OCI-M1 (cell line): ENCODE measurements around the gene PI3.

Experiments used
- DNase-seq: peaks from one replicate; lab custom pipeline; 2025; lab: John Stamatoyannopoulos, UW

The PI3 gene

DNA sequence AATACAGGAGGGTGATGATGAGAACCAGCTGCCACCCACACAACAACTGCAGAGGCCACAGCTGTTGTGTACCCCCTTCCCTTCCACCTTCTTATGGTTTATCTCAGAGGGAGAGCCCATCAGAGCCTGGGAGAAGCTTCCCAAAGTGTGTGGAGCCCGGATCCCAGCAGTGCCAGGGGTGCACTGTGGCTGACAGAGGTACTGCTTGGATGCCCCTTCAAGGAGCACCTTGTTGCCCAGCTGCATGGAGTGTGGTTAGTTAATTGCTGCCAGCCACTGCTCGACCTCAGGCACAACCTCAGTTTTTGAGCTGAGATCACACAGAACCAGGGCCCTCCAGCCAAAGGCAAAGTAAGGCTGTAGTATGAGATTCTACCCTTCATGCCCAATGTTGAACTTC lies 13.0 kb downstream of the PI3 start:
- no peak for DNase-seq

DNA sequence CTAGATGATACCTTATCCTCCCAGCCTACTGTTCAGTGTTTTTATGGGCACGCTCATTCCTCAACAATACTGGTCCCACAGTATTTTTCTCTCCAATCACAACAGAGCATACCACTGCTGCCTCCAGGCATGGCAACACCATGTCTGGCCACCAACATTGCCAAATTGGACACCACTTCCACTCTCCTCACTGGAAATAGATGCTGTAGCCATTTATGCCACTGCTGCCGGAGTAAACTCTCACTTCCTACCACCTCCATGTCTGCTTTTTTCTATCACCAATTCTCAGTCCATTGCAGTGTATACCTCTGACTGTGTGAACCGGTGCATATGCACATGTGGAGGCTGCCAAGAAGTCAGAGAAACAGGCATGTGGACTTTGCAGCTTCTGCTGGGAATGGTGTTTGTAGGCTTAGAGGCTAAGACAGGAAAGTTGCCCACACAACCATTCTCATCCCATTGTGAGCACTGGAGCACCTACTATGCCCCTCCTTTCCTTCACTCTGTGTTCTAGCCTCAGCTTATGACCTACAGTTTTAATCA lies 14.4 kb downstream of the PI3 start:
- DNase-seq = no peak

DNA sequence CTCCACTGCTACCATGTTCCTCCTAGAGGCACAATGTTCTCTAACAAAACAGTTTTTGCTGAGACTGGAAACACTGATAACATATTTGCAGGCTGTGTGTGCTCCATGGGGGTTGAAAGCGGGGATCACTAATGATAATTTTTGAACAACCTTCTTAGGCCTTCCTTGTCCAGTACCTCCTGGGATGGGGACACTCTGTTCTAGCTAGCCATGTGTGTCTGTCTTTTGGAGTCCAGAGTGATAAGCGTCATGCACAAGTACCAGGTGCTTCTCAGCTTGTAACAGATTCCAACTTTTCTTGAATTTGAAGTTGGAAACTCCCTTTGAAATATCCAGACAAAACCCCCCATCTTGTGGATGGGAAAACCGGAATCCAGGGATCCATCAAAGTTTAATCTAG lies 15.2 kb downstream of the PI3 start:
- no peak for DNase-seq

DNA sequence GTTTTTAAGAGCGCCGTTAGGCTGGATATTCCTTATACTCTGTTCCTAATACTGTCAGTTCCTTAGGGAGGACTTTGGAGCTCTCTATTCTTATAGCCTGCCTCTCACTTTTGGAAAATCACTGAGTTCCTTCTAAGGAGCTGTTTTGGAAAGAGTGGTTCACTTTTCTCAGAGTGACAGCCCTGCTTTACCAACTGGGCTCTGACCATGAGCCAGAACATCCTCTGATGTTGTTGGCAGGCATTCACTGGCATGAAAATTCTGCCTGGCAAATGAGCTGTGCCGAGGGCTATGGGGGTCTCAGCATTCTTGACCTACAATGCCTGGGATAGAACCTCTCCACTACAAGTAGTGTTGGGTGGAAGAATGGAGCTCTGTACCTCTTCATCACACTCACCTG lies 17.2 kb downstream of the PI3 start:
- no peak for DNase-seq

DNA sequence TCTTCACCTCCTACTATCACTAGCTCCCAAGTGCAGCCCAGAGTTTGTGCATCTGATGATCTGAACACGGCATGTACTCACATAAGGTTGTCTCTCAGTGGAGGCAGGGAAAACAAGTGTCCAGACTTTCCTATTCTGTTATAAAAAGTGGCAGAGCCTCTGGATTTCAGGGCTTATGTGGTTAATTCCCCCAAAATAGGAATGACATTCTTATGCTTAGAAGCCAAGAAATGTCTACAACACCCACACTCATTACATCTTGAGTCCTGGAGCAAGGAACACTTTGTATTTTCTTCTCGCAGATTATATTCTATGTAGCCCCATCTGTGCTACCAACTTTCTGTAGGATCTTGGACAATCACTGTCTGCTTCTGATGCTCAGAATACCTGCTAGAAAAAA lies 18.6 kb downstream of the PI3 start:
- DNase-seq = no peak

DNA sequence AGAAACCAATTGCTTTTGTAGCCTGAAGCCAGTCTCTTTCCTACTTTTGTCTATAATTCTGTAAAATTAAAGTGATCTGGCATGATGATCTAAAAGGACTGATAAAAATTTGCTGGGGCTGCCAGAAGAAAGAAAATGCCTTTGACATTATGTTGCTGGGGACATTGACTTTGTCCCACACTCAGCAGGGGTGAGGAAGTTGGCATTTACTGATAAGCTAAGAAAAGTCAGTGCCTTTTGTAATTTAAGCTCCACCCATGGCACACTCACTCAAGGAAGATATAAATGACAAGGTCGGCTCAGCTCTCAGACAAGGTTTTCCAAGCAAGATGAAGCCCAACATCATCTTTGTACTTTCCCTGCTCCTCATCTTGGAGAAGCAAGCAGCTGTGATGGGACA lies 32.0 kb downstream of the PI3 start, which contains the start of gene SEMG1:
TSS of gene SEMG1 (plus strand) at position 309 of the 400 bp plus-strand sequence. CDS start at position 330, 21 bp downstream.
- peak; percentile 5 for DNase-seq

DNA sequence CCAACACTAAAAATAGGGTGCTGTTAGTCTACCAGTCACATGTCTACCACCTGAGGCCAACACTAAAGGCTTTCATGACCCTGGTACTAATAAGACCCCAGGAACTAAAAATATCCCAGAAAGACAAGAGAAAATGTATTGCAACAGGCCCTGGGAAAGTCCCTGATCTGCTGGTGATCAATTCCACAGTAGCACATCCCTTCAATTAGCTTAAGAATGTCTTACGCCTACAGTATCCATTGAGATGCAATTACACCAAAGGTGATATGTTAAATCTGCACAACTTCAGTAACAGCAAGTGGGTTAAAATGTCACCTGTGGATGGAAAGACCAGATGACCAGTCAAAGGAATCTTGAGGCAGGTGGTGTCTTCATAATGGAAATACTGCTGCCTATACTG lies 35.2 kb downstream of the PI3 start:
- DNase-seq = no peak

DNA sequence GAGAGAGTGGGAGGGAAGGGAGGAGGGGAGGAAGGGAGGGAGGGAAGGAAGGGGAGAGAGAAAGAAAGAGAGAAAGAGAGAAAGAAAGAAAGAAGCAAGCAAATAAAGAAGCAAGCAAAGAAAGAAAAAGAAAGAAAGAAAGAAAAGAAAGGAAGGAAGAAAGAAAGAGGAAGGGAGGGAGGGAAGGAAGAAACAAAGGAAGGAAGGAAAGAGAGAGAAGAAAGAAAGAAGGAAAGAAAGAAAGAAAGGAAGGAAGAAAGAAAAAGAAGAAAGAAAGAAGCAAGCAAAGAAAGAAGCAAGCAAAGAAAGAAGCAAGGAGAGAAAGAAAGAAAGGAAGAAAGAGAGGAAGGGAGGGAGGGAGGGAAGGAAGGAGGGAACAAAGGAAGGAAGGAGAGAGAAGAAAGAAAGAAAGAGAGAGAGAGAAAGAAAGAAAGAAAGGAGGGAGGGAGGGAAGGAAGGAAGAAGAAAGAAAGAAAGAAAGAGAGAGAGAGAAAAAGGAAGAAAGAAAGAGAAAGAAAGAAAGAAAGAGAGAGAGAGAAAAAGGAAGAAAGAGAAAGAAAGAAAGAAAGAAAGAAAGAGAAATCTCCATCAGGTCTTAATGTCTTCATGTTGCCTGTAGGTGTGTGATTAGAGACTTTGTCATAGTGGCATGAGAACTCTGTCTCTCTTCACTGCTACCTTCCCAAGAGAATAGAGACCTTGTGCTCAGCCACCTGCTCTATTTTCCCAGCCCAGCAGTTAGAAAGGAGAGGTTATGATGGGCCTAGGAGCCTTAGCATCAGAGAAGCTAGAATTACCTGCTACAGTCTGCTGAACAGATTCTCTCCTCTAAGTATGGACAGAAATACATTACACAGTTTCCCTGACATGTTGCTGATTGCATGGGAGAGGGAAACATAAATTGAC lies 37.1 kb downstream of the PI3 start:
- no peak for DNase-seq

DNA sequence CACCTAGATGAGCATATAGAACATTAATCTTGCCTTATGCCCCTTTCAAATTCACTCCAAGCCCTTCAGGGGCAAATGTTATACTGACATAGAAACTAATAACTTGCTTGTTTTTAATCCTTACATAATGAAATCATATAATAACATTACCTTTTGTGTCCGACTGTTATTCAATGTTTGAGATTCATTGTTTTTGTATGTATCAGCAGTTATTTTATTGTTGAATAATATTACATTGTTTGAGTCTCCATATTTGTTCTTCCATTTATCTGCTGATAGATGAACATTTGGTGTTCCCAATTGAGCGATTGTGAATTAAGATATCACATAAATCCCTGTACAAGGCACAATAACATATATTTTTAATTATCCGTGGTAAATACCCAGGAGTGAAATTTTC lies 38.1 kb downstream of the PI3 start:
- no peak for DNase-seq

DNA sequence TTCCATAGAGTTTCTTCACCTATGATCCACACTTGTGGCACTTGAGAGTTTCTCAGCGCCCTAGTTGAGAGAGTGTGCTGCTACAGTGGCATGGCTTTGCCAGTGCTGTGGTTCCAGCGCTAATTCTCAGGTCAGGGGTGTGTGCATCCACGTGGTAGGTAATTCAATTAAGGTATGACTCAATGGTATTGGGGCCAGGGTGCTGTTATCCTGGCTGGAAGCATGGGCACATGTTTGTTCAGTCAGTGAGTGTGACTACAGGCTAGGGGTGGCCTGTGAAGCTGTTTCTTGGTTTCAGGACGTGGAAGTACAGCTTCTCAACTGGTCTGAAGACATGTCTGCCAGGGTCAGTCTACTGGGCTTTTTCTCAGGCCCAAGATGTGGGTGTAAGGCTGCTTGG lies 43.4 kb downstream of the PI3 start:
- no peak for DNase-seq

DNA sequence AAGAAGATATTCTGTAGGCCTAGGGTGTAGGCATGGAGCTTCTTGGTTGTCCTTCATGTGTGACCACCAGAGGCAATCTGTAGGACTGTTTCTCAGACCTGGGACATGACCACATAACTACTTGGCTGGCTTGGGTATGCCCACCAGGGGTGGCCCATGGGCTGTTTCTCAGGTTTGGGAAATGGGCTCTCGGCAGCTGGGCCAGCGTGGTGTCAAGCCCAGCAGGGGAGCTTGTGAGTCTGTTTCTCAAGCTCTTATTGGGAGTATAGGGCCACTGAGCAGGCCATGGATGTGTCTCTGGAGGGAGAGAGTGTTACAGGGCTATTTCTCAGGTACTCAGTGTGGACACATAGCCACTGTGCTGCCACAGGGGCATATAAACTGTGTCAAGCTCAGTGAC lies 43.9 kb downstream of the PI3 start:
- no peak for DNase-seq

DNA sequence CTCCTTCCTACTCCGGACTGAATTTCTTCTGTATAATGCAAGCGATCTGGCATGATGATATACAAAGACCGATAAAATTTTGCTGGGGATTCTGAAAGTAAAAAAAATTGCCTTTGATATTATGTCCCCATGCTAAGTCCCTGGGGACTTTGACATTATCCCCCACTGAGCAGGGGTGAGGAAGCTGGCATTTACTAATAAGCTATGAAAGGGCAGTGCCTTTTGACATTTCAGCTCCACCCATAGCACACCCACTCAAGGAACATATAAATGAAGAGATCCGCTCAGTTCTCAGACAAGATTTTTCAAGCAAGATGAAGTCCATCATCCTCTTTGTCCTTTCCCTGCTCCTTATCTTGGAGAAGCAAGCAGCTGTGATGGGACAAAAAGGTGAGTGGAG lies 46.4 kb downstream of the PI3 start, which contains the start of gene SEMG2:
TSS of gene SEMG2 (plus strand) at position 298 of the 400 bp plus-strand sequence. CDS start at position 315, 17 bp downstream.
- DNase-seq = no peak

DNA sequence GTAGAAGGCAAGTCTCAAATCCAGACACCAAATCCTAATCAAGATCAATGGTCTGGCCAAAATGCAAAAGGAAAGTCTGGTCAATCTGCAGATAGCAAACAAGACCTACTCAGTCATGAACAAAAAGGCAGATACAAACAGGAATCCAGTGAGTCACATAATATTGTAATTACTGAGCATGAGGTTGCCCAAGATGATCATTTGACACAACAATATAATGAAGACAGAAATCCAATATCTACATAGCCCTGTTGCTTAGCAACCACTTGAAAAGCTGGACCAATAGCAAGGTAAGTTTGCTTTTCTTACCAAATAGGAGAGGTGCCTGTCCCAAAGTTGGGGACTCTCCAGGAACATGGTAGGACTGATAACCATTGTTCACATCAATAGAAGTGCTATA lies 48.4 kb downstream of the PI3 start:
- no peak for DNase-seq
